ENCODE results near the gene MYORG. TPM values are rescaled to one million over a fixed set of nuclear protein-coding genes. Genes with fewer than 3 reads are reported as not detected.

Gene MYORG
- total RNA-seq, 6 experiments from 2014 or later, result 27.1 to 73.6 (median 36.0) TPM

DNA sequence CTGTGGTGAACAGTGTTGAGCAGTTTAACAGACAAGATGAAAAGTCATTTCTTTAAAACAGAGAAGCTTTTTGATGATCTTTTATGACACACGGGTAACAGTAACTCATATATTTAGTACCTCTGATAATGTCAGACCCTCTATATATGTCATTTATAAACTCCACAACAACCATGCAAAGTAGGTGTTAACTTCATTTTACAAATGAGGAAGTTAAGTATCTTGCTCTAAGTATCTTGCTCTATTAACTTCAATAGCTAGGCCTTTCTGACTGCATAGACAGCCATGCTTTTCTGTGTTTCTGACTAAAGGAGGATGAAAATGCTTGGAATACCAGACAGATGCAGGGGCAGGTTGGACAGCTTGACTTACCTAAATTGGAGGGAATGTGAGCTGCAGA lies 45.5 kb downstream of the MYORG start:
- ATAC-seq (no peak), DNase-seq (no peak)
- intact Hi-C loops (cut with DNase I), result loop anchor here in 1 of 2 donors (5.0 kb wide), 1 partner anchor 46 kb away; the partner anchor contains the start of gene MYORG
- TF ChIP-seq POLR2A (IDR thresholded peaks at IDR 0.05), result no peak
- Histone ChIP-seq H3K27me3 (no peaks in the 10 kb centered on the region), H3K27ac (no peak overlapping the region), H3K4me1 (peaks cover 0 to 26% (median 4%) of the 10 kb centered on the region in 4 donors), H3K9me3 (no peaks in the 10 kb centered on the region), H3K36me3 (no peaks in the 10 kb centered on the region), H3K4me3 (no peak overlapping the region)
- WGBS (ENCODE audit: insufficient coverage, low coverage, low lambda C conversion rate, missing lambda C conversion rate), result 78% methylated on average over 1 of the region's 1 CpG

DNA sequence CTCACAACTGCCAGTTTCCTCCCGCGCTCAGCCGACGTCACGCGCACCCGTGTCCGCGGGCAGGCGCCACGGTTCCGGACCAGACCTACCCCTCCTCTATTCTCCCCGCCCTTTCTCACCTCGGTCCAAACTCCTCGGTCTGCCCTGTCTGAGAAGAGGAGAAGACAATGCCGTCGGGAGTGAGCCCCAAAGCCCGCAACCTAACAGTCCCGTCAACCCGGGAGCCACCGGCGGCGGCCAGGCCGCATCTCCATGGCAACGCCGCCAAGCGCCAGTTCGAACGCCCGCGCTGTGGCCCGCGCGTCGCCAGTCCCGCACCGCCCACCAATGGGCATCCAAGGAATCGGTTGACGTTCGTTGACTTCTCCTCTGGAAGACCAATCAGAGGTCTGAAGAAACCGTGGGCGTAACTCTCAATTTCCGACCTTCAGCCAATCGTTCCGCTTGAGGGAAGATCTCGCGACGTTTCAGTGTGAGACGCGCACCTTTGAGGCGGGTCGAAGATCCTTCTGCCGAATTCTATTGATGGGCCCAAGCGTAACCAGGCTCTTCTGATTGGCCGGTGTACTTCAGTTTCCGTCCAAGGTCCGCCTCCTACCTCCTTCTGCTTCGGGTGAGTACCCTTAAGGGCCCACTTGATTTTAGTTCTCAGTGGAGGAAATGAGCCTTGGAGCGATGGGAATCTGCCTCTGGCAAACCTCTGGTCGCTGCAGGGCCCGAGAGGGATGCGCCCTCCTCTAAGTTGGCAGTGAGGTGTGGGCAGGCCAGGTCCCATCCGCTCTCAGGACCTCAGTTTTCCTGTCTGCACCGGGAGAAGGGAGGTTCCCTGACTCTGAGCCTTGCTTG lies 47.5 kb downstream of the MYORG start, which contains the start of the genes KIF24 and NUDT2:
Gene KIF24 (minus strand): TSS at position 282 of the 846 bp plus-strand sequence. CDS start 17,922 bp downstream, outside the sequence.
Gene NUDT2 (plus strand): TSS at position 583 of the 846 bp plus-strand sequence. CDS start 9,471 bp downstream, outside the sequence.
- no peaks in the 10 kb centered on the region for H3K27me3 ChIP-seq
- peak within 1 kb of the TSS; percentile 72 to 86 (median 84) for H3K4me3 ChIP-seq
- TF ChIP-seq POLR2A (IDR thresholded peaks at IDR 0.05), result peak; percentile 83
- TF ChIP-seq, protein P1, sequence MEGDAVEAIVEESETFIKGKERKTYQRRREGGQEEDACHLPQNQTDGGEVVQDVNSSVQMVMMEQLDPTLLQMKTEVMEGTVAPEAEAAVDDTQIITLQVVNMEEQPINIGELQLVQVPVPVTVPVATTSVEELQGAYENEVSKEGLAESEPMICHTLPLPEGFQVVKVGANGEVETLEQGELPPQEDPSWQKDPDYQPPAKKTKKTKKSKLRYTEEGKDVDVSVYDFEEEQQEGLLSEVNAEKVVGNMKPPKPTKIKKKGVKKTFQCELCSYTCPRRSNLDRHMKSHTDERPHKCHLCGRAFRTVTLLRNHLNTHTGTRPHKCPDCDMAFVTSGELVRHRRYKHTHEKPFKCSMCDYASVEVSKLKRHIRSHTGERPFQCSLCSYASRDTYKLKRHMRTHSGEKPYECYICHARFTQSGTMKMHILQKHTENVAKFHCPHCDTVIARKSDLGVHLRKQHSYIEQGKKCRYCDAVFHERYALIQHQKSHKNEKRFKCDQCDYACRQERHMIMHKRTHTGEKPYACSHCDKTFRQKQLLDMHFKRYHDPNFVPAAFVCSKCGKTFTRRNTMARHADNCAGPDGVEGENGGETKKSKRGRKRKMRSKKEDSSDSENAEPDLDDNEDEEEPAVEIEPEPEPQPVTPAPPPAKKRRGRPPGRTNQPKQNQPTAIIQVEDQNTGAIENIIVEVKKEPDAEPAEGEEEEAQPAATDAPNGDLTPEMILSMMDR (IDR thresholded peaks at IDR 0.05), result no peak
- no peaks in the 10 kb centered on the region for H3K9me3 ChIP-seq
- intact Hi-C loops (cut with DNase I), result no loop called here
- WGBS (ENCODE audit: insufficient coverage, low coverage, low lambda C conversion rate, missing lambda C conversion rate), result 0% methylated on average over 22 of the region's 64 CpGs
- H3K27ac ChIP-seq, result peak within 1 kb of the TSS; percentile 85 to 96 (median 91)
- H3K36me3 ChIP-seq, result no peaks in the 10 kb centered on the region
- ATAC-seq (peak; percentile 93 to 96 (median 94)), DNase-seq (peak; percentile 96 to 98 (median 97))
- peaks cover 0 to 26% (median 4%) of the 10 kb centered on the region in 4 donors for H3K4me1 ChIP-seq

DNA sequence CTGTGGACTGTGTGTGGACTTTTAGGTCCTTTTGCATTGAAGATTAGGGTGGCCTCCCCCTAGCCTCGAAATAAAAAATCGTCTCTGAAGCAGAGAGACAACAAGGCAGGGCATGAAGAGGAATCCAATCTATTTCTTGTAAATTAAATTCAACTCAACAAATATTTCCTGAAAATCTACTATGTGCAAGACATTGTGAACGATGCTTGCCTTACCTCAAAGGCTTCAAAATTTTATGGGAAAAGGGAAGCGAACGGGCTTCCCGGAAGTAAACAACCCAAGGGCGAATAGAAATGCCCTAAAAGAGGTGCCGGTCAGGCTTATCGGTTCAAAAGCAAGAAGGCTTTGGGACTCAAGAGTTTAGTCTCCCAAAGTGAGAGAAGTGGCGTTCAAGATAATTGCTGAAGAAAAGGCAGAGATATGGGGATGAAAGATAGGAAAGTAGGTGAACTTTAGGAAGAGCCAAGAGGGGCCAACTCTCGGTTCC lies 48.2 kb downstream of the MYORG start:
- DNase-seq (no peak), ATAC-seq (no peak)
- H3K36me3 ChIP-seq, result no peaks in the 10 kb centered on the region
- H3K9me3 ChIP-seq, result no peaks in the 10 kb centered on the region
- no peaks in the 10 kb centered on the region for H3K27me3 ChIP-seq
- WGBS (ENCODE audit: insufficient coverage, low coverage, low lambda C conversion rate, missing lambda C conversion rate), result 3% methylated on average over 11 of the region's 11 CpGs
- no peak for TF ChIP-seq POLR2A (IDR thresholded peaks at IDR 0.05)
- TF ChIP-seq, protein P1 (IDR thresholded peaks at IDR 0.05), result no peak
- H3K27ac ChIP-seq, result no peak overlapping the region
- peaks cover 0 to 26% (median 4%) of the 10 kb centered on the region in 4 donors for H3K4me1 ChIP-seq
- intact Hi-C loops (cut with DNase I), result no loop called here
- H3K4me3 ChIP-seq, result peak overlapping the region; percentile 48 to 84 (median 57)

DNA sequence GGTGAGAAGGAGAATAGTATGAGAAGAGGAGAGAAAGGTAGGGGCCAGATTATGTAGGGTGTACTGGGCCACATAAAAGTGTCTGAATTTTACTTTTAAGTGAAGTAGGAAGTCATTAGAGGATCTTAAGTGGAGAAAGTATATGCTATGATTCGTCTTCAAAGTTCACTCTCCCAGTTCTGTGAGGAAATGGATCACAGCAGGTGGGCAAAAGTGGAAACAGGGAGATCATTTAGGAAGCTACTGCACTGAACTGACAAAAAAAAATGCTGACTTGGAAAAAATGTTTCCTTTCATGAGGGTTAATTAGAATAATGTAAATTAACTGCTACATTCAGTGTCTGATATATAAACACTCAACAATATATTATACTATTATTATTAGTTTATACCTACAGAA lies 50.0 kb downstream of the MYORG start:
- H3K36me3 ChIP-seq, result no peaks in the 10 kb centered on the region
- ATAC-seq, result no peak
- no peaks in the 10 kb centered on the region for H3K27me3 ChIP-seq
- TF ChIP-seq, protein P1 (IDR thresholded peaks at IDR 0.05), result no peak
- no peak for TF ChIP-seq POLR2A (IDR thresholded peaks at IDR 0.05)
- no peaks in the 10 kb centered on the region for H3K9me3 ChIP-seq
- no peak for DNase-seq
- no peak overlapping the region for H3K4me3 ChIP-seq
- intact Hi-C loops (cut with DNase I), result no loop called here
- H3K4me1 ChIP-seq, result peaks cover 0 to 17% (median 1%) of the 10 kb centered on the region in 4 donors
- WGBS (ENCODE audit: insufficient coverage, low coverage, low lambda C conversion rate, missing lambda C conversion rate), result 79% methylated on average over 1 of the region's 1 CpG
- no peak overlapping the region for H3K27ac ChIP-seq

Measured in right lobe of liver (tissue), 6 donors.